Esophagus muscularis mucosa (tissue), 4 donors: ENCODE data around the gene IQSEC3. TPM values are rescaled to one million over a fixed set of nuclear protein-coding genes. Genes with fewer than 3 reads are reported as not detected.

Experiments used
- DNase-seq: peaks from one replicate; pipeline ENCODE4 v3.0.0-alpha.2; 2017; ENCODE audit errors: extremely low spot score
- H3K27ac ChIP-seq, 4 donors: fragments of 200-600 bp; sonication (generic); replicated peaks in 1 of 4; 1 replicate in 3 of 4; 2 replicates in 1 of 4; pipeline ENCODE4 v1.5.1; 2016 to 2019; ENCODE audit warnings: mild to moderate bottlenecking in 1 of 4
- H3K27me3 ChIP-seq, 4 donors: fragments of 200-600 bp; sonication (generic); one replicate each; pipeline versions ENCODE4 v1.5.1 to v1.6.0; 2016 to 2019
- H3K36me3 ChIP-seq, 4 donors: fragments of 200-600 bp; sonication (generic); one replicate each; pipeline ENCODE4 v1.5.1; 2016 to 2019
- H3K4me1 ChIP-seq, 4 donors: fragments of 200-600 bp; sonication (generic); one replicate each; pipeline ENCODE4 v1.5.1; 2016 to 2019
- H3K4me3 ChIP-seq, 4 donors: fragments of 200-600 bp; sonication (generic); 1 replicate in 2 of 4; 2 replicates in 2 of 4; pipeline ENCODE4 v1.5.1; 2016 to 2019; ENCODE audit warnings: mild to moderate bottlenecking in 4 of 4, moderate library complexity in 1 of 4
- H3K9me3 ChIP-seq, 4 donors: fragments of 200-600 bp; sonication (generic); 1 replicate in 3 of 4; 2 replicates in 1 of 4; pipeline ENCODE4 v1.5.1; 2016 to 2019
- EP300 ChIP-seq: sonication (generic); formaldehyde crosslinking; IDR thresholded peaks from one replicate; pipeline ENCODE4 v1.6.1; 2017; ENCODE audit warnings: antibody characterized with exemption
- POLR2A ChIP-seq: fragments of 450-650 bp; IDR thresholded peaks from one replicate; pipeline ENCODE4 v1.6.1; 2017; ENCODE audit warnings: antibody characterized with exemption, moderate library complexity, mild to moderate bottlenecking, low read depth
- POLR2AphosphoS5 ChIP-seq, 2 donors: sonication (generic); formaldehyde crosslinking; IDR thresholded peaks; one replicate each; pipeline ENCODE4 v1.6.1; 2017; ENCODE audit warnings: antibody characterized with exemption in 2 of 2
- WGBS: methylation state at CpG from one replicate; pipeline ENCODE4 v1.1.5; 2018; 5-methylcytosine and 5-hydroxymethylcytosine counted together
- intact Hi-C: fragments of 100-400 bp; cut with DNase I; formaldehyde crosslinking; loops from one replicate; pipeline ENCODE4 v1.15.1; 2023
- total RNA-seq, 4 donors: library from RNA; depleted of rRNA; stranded (reverse); fragments of >200 nt; gene quantifications; one replicate each; pipeline versions ENCODE4 v1.1.0 to v1.2.1, GENCODE V29; 2016
- TF ChIP-seq, protein P1 (sequence below), 3 experiments: fragments of 200-600 bp in 2 of 3; fragments of 450-650 bp in 1 of 3; sonication (generic) in 2 of 3; IDR thresholded peaks; one replicate each; pipeline ENCODE4 v1.5.1; 2017 to 2019; ENCODE audit warnings: antibody characterized with exemption in 3 of 3, mild to moderate bottlenecking in 2 of 3, moderate library complexity in 1 of 3

Gene IQSEC3
- total RNA-seq, 4 donors from 2014 or later, result 0.26 to 2.3 (median 1.4) TPM

GRCh38 chr12:165862-166368, 99.3 kb downstream of the IQSEC3 start:
- TF ChIP-seq, protein P1, sequence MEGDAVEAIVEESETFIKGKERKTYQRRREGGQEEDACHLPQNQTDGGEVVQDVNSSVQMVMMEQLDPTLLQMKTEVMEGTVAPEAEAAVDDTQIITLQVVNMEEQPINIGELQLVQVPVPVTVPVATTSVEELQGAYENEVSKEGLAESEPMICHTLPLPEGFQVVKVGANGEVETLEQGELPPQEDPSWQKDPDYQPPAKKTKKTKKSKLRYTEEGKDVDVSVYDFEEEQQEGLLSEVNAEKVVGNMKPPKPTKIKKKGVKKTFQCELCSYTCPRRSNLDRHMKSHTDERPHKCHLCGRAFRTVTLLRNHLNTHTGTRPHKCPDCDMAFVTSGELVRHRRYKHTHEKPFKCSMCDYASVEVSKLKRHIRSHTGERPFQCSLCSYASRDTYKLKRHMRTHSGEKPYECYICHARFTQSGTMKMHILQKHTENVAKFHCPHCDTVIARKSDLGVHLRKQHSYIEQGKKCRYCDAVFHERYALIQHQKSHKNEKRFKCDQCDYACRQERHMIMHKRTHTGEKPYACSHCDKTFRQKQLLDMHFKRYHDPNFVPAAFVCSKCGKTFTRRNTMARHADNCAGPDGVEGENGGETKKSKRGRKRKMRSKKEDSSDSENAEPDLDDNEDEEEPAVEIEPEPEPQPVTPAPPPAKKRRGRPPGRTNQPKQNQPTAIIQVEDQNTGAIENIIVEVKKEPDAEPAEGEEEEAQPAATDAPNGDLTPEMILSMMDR (IDR thresholded peaks at IDR 0.05), result no peak
- TF ChIP-seq POLR2AphosphoS5 (IDR thresholded peaks at IDR 0.05) (no peak), EP300 (no peak), POLR2A (no peak)
- whole genome bisulfite sequencing, result 94% methylated on average over 7 of the region's 15 CpGs

DNA sequence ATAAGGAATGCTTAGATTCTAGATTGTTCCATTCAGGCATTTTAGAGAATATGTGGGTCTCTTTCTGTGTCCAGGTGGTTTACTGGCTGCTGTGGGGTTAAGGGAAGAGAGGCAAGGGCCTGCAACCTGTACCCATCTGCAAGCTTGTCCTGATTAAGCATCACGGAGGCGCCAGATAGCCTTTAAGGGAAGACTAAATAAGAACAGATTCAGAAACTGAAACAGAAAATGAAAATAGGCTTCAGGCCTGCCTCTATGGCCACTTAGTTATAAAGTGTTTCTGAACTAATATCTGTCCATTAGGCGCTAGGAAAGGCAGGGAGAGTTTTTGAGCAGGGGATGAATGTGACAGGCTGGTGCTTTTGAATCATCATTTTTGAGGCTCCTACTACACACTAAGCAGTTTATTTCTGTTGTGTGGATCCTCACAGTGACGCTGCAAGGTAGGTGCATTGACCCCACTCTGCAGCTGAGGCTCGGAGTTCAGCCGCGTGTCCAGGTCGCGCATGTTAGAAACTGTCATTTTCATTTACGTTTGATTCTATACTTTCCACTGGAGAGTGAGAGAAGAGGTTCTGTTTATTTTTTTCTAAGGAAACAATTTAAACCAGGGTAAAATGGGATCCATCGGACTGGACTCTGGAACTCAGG, 100.0 kb downstream of the IQSEC3 start:
- intact Hi-C loops, result no loop called here
- Histone ChIP-seq H3K4me1 (no peaks in the 10 kb centered on the region), H3K36me3 (no peaks in the 10 kb centered on the region), H3K27me3 (peaks cover 0 to 59% (median 0%) of the 10 kb centered on the region in 4 donors), H3K27ac (no peak overlapping the region), H3K4me3 (no peak overlapping the region), H3K9me3 (no peaks in the 10 kb centered on the region)
- no peak for DNase-seq
- TF ChIP-seq, protein P1 (IDR thresholded peaks at IDR 0.05), result no peak
- no peak for TF ChIP-seq EP300
- TF ChIP-seq POLR2AphosphoS5 (IDR thresholded peaks at IDR 0.05), result no peak
- WGBS, result 83% methylated on average over 11 of the region's 11 CpGs

More at GRCh38 chr12:165862-166368, 99.3 kb downstream of the IQSEC3 start:
- Histone ChIP-seq H3K9me3 (no peaks in the 10 kb centered on the region), H3K36me3 (no peaks in the 10 kb centered on the region), H3K27ac (no peak overlapping the region), H3K27me3 (peaks cover 0 to 54% (median 0%) of the 10 kb centered on the region in 4 donors), H3K4me3 (no peak overlapping the region), H3K4me1 (no peaks in the 10 kb centered on the region)
- intact Hi-C loops, result no loop called here
- DNase-seq, result no peak

DNA sequence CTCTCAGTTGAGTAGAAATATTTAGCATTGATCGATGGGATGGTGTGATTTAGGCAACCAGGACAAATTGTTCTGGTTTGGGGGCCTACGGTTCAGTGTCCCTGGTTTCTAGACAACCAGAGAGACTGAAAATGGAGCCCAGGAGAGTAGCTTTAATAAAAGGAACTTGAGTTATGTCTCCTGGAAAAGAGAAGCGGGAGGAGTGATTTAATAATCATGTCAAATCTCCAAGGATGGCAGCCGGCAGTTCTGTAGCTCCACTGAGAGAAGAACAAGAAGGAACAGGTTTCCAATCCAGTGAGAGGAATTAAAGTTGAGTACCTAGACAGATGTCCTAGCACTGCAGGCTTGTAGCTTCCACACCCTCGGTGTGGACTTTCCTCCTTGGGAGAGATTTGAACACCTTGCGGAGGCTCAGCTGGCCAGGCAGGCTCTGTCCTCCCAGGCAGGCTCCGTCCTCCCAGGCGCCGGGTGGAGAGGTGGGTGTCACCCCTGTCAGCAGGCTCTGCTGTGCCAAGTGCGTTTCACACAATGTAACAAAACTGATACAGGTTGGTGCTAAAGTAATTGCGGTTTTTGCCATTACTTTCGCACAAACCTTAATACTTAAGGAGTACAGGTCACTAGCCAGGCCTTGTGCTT, 101.5 kb downstream of the IQSEC3 start:
- peaks cover 0 to 66% (median 0%) of the 10 kb centered on the region in 4 donors for H3K27me3 ChIP-seq
- TF ChIP-seq, protein P1 (IDR thresholded peaks at IDR 0.05), result no peak
- TF ChIP-seq POLR2AphosphoS5 (IDR thresholded peaks at IDR 0.05) (no peak), POLR2A (no peak), EP300 (no peak)
- intact Hi-C loops, result no loop called here

GRCh38 chr12:168763-169525, 102.4 kb downstream of the IQSEC3 start:
- peaks cover 6 to 12% (median 9%) of the 10 kb centered on the region in 4 donors for H3K4me1 ChIP-seq
- intact Hi-C loops, result no loop called here
- no peaks in the 10 kb centered on the region for H3K9me3 ChIP-seq
- H3K27me3 ChIP-seq, result peaks cover 0 to 66% (median 0%) of the 10 kb centered on the region in 4 donors
- no peak for TF ChIP-seq POLR2A
- TF ChIP-seq, protein P1 (IDR thresholded peaks at IDR 0.05), result no peak
- DNase-seq, result no peak
- WGBS, result 67% methylated on average over 16 of the region's 22 CpGs
- no peaks in the 10 kb centered on the region for H3K36me3 ChIP-seq
- H3K4me3 ChIP-seq, result no peak overlapping the region
- no peak overlapping the region for H3K27ac ChIP-seq

More for the DNA sequence above, 101.5 kb downstream of the IQSEC3 start:
- Histone ChIP-seq H3K9me3 (no peaks in the 10 kb centered on the region), H3K4me1 (peaks cover 3 to 9% (median 6%) of the 10 kb centered on the region in 4 donors), H3K4me3 (no peak overlapping the region), H3K27ac (no peak overlapping the region), H3K36me3 (no peaks in the 10 kb centered on the region)
- no peak for DNase-seq
- WGBS, result 94% methylated on average over 11 of the region's 12 CpGs
